Right renal cortex interstitium (tissue), 3 donors: ENCODE data around the gene HOXC6. TPM values are rescaled to one million over a fixed set of nuclear protein-coding genes. Genes with fewer than 3 reads are reported as not detected.
A peak's percentile ranks its signal among the peaks of the same experiment; 100 is the strongest.

ENCODE experiments used
- DNase-seq, 3 donors: peaks; one replicate each; pipeline ENCODE4 v3.0.0-alpha.2; 2013; ENCODE audit warnings: low read depth in 3 of 3, low spot score in 2 of 3
- polyA plus RNA-seq, 3 donors: library from polyadenylated mRNA; unstranded; fragments of 120-200 nt; gene quantifications; one replicate each; pipeline ENCODE4 v1.2.1, GENCODE V29; 2013; ENCODE audit not compliant: insufficient read length in 3 of 3

HOXC6 gene
- polyA plus RNA-seq, 3 donors = 21.8 to 29.3 (median 23.3) TPM

GRCh38 chr12:54051874-54052437, 23.7 kb downstream of the HOXC6 start:
- DNase-seq = peak in 1 of 3 donors; percentile 77

GRCh38 chr12:54052438-54053002, 24.3 kb downstream of the HOXC6 start:
- no peak for DNase-seq

- no peak for DNase-seq
Observed at GRCh38 chr12:54053003-54053750, 24.9 kb downstream of the HOXC6 start.

- DNase-seq = peak in 2 of 3 donors; percentile 88 to 90
Observed at GRCh38 chr12:54053751-54054741, 25.8 kb downstream of the HOXC6 start, which contains the start of gene HOXC4. HOXC4 (plus strand) TSS chr12:54053835; CDS start chr12:54053923, 88 bp downstream.

GRCh38 chr12:54054742-54055194, 26.5 kb downstream of the HOXC6 start:
- no peak for DNase-seq

- no peak for DNase-seq
Observed at GRCh38 chr12:54055552-54055951, 27.3 kb downstream of the HOXC6 start.

GRCh38 chr12:54056110-54056509, 27.9 kb downstream of the HOXC6 start:
- no peak for DNase-seq

GRCh38 chr12:54058128-54058768, 30.0 kb downstream of the HOXC6 start:
- no peak for DNase-seq

GRCh38 chr12:54059668-54060067, 31.4 kb downstream of the HOXC6 start:
- DNase-seq = no peak

GRCh38 chr12:54060174-54060974, 32.1 kb downstream of the HOXC6 start:
- DNase-seq = no peak

GRCh38 chr12:54060975-54061778, 32.9 kb downstream of the HOXC6 start:
- DNase-seq = no peak

GRCh38 chr12:54065677-54066076, 37.4 kb downstream of the HOXC6 start:
- DNase-seq = no peak

- no peak for DNase-seq
Observed at GRCh38 chr12:54066408-54066807, 38.2 kb downstream of the HOXC6 start.

GRCh38 chr12:54068418-54069070, 40.3 kb downstream of the HOXC6 start:
- DNase-seq = no peak

- no peak for DNase-seq
Observed at GRCh38 chr12:54071942-54072341, 43.7 kb downstream of the HOXC6 start.

GRCh38 chr12:54074308-54074707, 46.1 kb downstream of the HOXC6 start:
- no peak for DNase-seq

GRCh38 chr12:54075409-54075808, 47.2 kb downstream of the HOXC6 start:
- DNase-seq = no peak

GRCh38 chr12:54075974-54076373, 47.7 kb downstream of the HOXC6 start:
- DNase-seq = no peak
